ENCODE data around the gene SORT1. TPM values are rescaled to one million over a fixed set of nuclear protein-coding genes. Genes with fewer than 3 reads are reported as not detected.
A peak's percentile ranks its signal among the peaks of the same experiment; 100 is the strongest.

The SORT1 gene
- total RNA-seq, 1 donor = 48.5 TPM

DNA sequence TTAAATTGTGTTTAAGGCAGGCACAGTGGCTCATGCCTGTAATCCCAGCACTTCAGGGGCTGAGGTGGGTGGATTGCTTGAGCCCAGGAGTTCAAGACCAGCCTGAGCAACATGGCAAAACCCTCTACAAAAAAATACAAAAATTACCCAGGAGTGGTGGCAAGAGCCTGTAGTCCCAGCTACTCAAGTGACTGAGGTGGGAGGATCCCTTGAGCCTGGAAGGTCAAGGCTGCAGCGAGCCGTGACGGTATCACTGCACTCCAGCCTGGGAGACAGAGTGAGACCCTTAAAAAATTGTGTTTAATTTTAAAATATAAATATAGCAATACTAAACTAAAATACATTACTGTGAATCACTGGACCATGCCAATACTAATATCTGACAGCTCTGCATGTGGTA is 42.8 kb downstream of the SORT1 start:
- TF ChIP-seq, protein P1, sequence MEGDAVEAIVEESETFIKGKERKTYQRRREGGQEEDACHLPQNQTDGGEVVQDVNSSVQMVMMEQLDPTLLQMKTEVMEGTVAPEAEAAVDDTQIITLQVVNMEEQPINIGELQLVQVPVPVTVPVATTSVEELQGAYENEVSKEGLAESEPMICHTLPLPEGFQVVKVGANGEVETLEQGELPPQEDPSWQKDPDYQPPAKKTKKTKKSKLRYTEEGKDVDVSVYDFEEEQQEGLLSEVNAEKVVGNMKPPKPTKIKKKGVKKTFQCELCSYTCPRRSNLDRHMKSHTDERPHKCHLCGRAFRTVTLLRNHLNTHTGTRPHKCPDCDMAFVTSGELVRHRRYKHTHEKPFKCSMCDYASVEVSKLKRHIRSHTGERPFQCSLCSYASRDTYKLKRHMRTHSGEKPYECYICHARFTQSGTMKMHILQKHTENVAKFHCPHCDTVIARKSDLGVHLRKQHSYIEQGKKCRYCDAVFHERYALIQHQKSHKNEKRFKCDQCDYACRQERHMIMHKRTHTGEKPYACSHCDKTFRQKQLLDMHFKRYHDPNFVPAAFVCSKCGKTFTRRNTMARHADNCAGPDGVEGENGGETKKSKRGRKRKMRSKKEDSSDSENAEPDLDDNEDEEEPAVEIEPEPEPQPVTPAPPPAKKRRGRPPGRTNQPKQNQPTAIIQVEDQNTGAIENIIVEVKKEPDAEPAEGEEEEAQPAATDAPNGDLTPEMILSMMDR (IDR thresholded peaks at IDR 0.05; ENCODE audit: extremely low read depth, low read depth, low read length) = no peak
- no peak overlapping the region for H3K4me3 ChIP-seq (ENCODE audit: insufficient read depth, low read length)
- H3K36me3 ChIP-seq (ENCODE audit: insufficient read depth, low read length) = peaks cover 6% of the 10 kb centered on the region
- H2AFZ ChIP-seq (ENCODE audit: low read length) = no peak overlapping the region
- H3K4me1 ChIP-seq (ENCODE audit: insufficient read depth, low read length) = no peaks in the 10 kb centered on the region
- H3K27ac ChIP-seq (ENCODE audit: low read depth, low read length) = no peak overlapping the region
- H3K4me2 ChIP-seq (ENCODE audit: insufficient read depth, low read length) = no peak overlapping the region
- H4K20me1 ChIP-seq (ENCODE audit: insufficient read depth, low read length) = no peaks in the 10 kb centered on the region
- no peaks in the 10 kb centered on the region for H3K9me3 ChIP-seq (ENCODE audit: low read depth, low read length)
- H3K79me2 ChIP-seq (ENCODE audit: insufficient read depth, low read length) = no peaks in the 10 kb centered on the region
- H3K27me3 ChIP-seq (ENCODE audit: insufficient read depth, low read length) = no peaks in the 10 kb centered on the region
- no peak for DNase-seq (ENCODE audit: insufficient read length, low spot score, missing footprints)

DNA sequence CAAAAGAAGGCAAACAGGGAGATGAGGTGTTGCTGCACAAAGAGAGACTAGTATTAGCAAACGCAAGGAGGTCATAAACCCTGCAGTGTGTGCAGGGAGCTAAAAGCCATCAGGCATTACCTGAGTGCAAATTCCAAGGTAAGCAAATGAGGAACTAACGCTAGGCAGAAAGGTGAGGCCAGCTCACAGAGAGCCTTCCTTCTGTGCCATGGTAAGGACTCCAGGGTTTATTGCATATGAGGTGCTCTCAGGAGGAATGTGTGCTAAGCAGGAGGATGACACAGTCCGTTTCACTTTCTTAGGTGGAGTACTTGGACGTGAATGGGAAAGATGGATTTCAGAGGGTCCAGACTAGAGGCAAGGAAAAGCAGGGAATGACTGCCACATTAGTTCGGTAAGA is 46.3 kb downstream of the SORT1 start:
- H3K27me3 ChIP-seq (ENCODE audit: insufficient read depth, low read length) = no peaks in the 10 kb centered on the region
- H3K79me2 ChIP-seq (ENCODE audit: insufficient read depth, low read length) = no peaks in the 10 kb centered on the region
- H2AFZ ChIP-seq (ENCODE audit: low read length) = no peak overlapping the region
- DNase-seq (ENCODE audit: insufficient read length, low spot score, missing footprints) = no peak
- H3K4me2 ChIP-seq (ENCODE audit: insufficient read depth, low read length) = no peak overlapping the region
- TF ChIP-seq, protein P1 (IDR thresholded peaks at IDR 0.05; ENCODE audit: extremely low read depth, low read depth, low read length) = no peak
- no peak overlapping the region for H3K27ac ChIP-seq (ENCODE audit: low read depth, low read length)
- no peaks in the 10 kb centered on the region for H3K4me1 ChIP-seq (ENCODE audit: insufficient read depth, low read length)
- no peaks in the 10 kb centered on the region for H4K20me1 ChIP-seq (ENCODE audit: insufficient read depth, low read length)
- peaks cover 11% of the 10 kb centered on the region for H3K36me3 ChIP-seq (ENCODE audit: insufficient read depth, low read length)
- no peak overlapping the region for H3K4me3 ChIP-seq (ENCODE audit: insufficient read depth, low read length)
- H3K9me3 ChIP-seq (ENCODE audit: low read depth, low read length) = no peaks in the 10 kb centered on the region

DNA sequence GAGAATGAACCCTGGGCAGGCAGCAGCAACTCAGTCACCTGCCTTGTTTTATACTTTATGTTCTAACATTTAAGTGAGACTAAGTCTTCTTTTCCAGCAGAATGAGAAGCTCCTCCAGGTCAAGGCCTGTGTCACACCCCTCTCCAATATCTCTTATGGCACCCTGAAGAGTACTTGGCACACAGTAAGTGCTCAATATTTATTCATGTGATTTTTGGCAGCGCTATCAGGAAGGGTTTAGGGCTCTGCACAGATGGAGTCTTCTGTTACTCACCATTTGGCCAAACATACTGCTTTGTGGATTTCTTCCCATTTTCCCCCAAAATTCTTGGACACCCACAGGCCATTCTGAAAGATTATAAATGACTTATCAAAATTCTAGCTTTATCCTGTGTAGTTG is 47.1 kb downstream of the SORT1 start:
- peaks cover 11% of the 10 kb centered on the region for H3K36me3 ChIP-seq (ENCODE audit: insufficient read depth, low read length)
- peak; percentile 49 for DNase-seq (ENCODE audit: insufficient read length, low spot score, missing footprints)

DNA sequence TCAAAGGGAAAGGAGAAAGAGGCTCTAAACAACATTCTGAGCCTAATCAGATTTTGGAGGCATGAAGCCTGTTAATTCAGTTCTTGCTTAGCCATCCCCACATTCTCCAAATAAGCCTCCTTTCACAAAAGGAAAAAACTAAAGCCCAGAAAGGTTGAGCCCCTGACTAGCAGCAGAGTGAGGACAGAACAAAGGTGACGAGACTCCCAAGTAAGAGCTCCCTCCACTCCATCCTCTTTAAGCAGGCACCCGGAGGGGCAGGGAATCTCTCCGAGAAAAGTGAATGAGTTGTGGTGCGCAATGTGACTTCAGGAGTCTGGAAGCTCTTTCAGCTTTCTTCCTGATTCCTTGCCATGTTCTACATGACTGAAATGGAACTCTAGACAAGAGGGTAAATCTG is 47.5 kb downstream of the SORT1 start:
- TF ChIP-seq, protein P1 (IDR thresholded peaks at IDR 0.05; ENCODE audit: extremely low read depth, low read depth, low read length) = no peak
- H3K36me3 ChIP-seq (ENCODE audit: insufficient read depth, low read length) = peaks cover 11% of the 10 kb centered on the region

More for the DNA sequence above, 47.1 kb downstream of the SORT1 start:
- TF ChIP-seq, protein P1 (IDR thresholded peaks at IDR 0.05; ENCODE audit: extremely low read depth, low read depth, low read length) = no peak
- no peak overlapping the region for H3K4me2 ChIP-seq (ENCODE audit: insufficient read depth, low read length)
- H4K20me1 ChIP-seq (ENCODE audit: insufficient read depth, low read length) = no peaks in the 10 kb centered on the region
- no peaks in the 10 kb centered on the region for H3K4me1 ChIP-seq (ENCODE audit: insufficient read depth, low read length)
- no peak overlapping the region for H2AFZ ChIP-seq (ENCODE audit: low read length)
- no peaks in the 10 kb centered on the region for H3K27me3 ChIP-seq (ENCODE audit: insufficient read depth, low read length)
- H3K27ac ChIP-seq (ENCODE audit: low read depth, low read length) = no peak overlapping the region
- H3K79me2 ChIP-seq (ENCODE audit: insufficient read depth, low read length) = no peaks in the 10 kb centered on the region
- H3K9me3 ChIP-seq (ENCODE audit: low read depth, low read length) = no peaks in the 10 kb centered on the region
- H3K4me3 ChIP-seq (ENCODE audit: insufficient read depth, low read length) = no peak overlapping the region

More for the DNA sequence above, 47.5 kb downstream of the SORT1 start:
- no peaks in the 10 kb centered on the region for H3K9me3 ChIP-seq (ENCODE audit: low read depth, low read length)
- no peak for DNase-seq (ENCODE audit: insufficient read length, low spot score, missing footprints)
- no peak overlapping the region for H2AFZ ChIP-seq (ENCODE audit: low read length)
- no peak overlapping the region for H3K27ac ChIP-seq (ENCODE audit: low read depth, low read length)
- H3K27me3 ChIP-seq (ENCODE audit: insufficient read depth, low read length) = no peaks in the 10 kb centered on the region
- no peak overlapping the region for H3K4me3 ChIP-seq (ENCODE audit: insufficient read depth, low read length)
- H4K20me1 ChIP-seq (ENCODE audit: insufficient read depth, low read length) = no peaks in the 10 kb centered on the region
- no peaks in the 10 kb centered on the region for H3K79me2 ChIP-seq (ENCODE audit: insufficient read depth, low read length)
- no peaks in the 10 kb centered on the region for H3K4me1 ChIP-seq (ENCODE audit: insufficient read depth, low read length)
- no peak overlapping the region for H3K4me2 ChIP-seq (ENCODE audit: insufficient read depth, low read length)

All from osteoblast (primary cell).